Activated T-helper 17 cell treated with anti-CD3 and anti-CD28 coated beads, Interleukin-2, amount 50 U/mL, for 72 hours (primary cell): ENCODE data around the gene MRPS18A. TPM values are rescaled to one million over a fixed set of nuclear protein-coding genes. Genes with fewer than 3 reads are reported as not detected.

ENCODE experiments used
- ATAC-seq: fragments of 150-1000 bp; cut with Tn5 transposase; replicated peaks from 2 replicates; pipeline ENCODE4 v1.10.0; 2021; ENCODE audit warnings: mild to moderate bottlenecking, moderate library complexity
- H3K27ac Mint-ChIP-seq: one replicate; pipeline ENCODE4 v1.8.0; 2022; ENCODE audit warnings: mixed read lengths
- H3K27me3 Mint-ChIP-seq: one replicate; pipeline ENCODE4 v1.8.0; 2022; ENCODE audit warnings: mixed read lengths
- H3K36me3 Mint-ChIP-seq: one replicate; pipeline ENCODE4 v1.8.0; 2022; ENCODE audit warnings: low read depth, mild to moderate bottlenecking, mixed read lengths
- H3K4me1 Mint-ChIP-seq: one replicate; pipeline ENCODE4 v1.8.0; 2022; ENCODE audit warnings: mixed read lengths
- H3K4me3 Mint-ChIP-seq: one replicate; pipeline ENCODE4 v1.8.0; 2022; ENCODE audit warnings: mild to moderate bottlenecking, mixed read lengths
- H3K9me3 Mint-ChIP-seq: one replicate; pipeline ENCODE4 v1.8.0; 2022; ENCODE audit warnings: mixed read lengths
- total RNA-seq, 2 donors: library from RNA; stranded (reverse); gene quantifications; one replicate each; pipeline ENCODE4 v1.2.3, GENCODE V29; 2022

The MRPS18A gene
- total RNA-seq, 2 donors from 2014 or later, result 31.2 to 46.7 TPM

GRCh38 chr6:43695967-43696291 is 8.3 kb upstream of the MRPS18A start:
- no peak for ATAC-seq
- peaks cover 19% of the 10 kb centered on the region for H3K27me3 Mint-ChIP-seq
- no peak overlapping the region for H3K27ac Mint-ChIP-seq
- no peaks in the 10 kb centered on the region for H3K36me3 Mint-ChIP-seq
- H3K9me3 Mint-ChIP-seq, result no peaks in the 10 kb centered on the region
- H3K4me3 Mint-ChIP-seq, result no peak overlapping the region
- H3K4me1 Mint-ChIP-seq, result no peaks in the 10 kb centered on the region

DNA sequence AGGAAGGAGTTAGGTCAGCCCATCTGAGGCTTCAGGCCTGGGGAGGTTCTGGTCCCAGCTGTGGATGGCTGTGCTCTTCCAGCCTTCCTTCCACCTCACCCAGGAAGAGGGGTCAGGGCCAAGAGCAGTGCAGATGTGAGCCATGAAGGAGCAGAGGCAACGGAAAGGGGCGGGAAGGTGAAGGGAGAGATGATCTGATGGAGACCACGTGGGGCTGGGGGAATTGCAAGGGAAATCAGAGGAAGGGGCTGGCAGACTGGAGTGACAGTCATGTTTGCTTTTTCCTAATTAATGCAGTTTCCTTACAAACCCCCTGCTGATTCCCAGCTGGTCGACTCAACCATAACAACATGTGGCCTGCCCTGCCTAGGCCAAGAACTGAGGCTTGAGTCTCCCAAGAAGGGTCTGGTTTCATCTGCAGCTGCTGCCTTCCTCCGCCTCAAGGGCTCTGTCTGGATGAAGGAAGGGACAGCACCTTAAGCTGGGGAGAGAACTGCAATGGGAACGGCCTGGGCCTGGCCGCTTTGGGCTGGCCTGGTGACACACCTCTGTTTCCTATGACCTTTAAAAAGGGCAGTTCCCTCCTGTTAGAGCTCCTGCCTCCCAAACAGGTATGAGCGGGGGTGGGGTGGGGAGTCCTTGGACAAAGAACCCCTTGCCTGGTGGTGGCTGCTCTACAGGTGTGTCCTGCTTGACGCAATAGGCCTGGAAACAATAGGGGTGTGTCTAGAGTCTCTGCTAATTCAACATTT is 7.8 kb upstream of the MRPS18A start:
- no peak for ATAC-seq
- no peaks in the 10 kb centered on the region for H3K9me3 Mint-ChIP-seq
- no peaks in the 10 kb centered on the region for H3K36me3 Mint-ChIP-seq
- no peaks in the 10 kb centered on the region for H3K4me1 Mint-ChIP-seq
- no peak overlapping the region for H3K4me3 Mint-ChIP-seq
- peaks cover 19% of the 10 kb centered on the region for H3K27me3 Mint-ChIP-seq
- no peak overlapping the region for H3K27ac Mint-ChIP-seq

DNA sequence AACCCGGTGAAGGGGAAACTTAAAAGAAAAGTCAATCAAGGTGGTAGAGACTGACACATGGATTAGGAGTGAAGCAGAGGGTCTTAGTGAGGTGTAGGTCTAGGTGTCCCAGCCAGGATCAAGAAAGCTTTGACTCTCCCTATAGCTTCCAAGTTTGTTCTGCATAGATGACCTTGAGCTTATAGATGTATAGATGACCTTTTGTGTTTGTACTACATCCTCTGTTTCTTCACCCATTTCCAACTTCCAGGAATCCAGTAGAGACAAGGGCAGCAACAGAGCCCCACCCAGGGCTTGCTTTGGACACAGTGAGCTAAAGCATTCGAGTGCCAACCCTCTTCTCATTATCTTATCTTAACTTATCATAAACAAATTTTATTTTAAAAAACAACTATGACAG is 1.8 kb upstream of the MRPS18A start:
- Mint-ChIP-seq H3K27me3 (peaks cover under 1% of the 10 kb centered on the region), H3K4me3 (peak overlapping the region; percentile 94), H3K36me3 (peaks cover 25% of the 10 kb centered on the region), H3K27ac (no peak overlapping the region), H3K4me1 (peaks cover 22% of the 10 kb centered on the region), H3K9me3 (no peaks in the 10 kb centered on the region)
- no peak for ATAC-seq

DNA sequence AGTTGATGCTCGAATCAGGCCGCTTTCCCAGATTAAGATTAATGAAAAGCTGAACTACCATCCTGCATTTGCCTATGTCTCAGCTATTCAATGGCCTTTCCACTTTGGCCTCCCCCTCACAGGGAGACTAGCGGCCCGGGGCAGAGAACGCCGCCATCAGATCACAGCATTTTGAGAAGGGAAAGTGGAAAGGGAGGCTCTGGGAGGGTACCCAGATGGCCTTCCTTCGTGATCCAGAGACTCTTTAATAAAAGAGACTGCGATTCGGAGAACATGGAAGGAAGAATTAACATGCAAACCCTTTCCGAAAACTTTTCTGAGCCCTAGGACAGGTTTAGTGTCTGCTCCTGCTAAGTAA is 533 bp downstream of the MRPS18A start:
- peak; percentile 12 for ATAC-seq
- peak overlapping the region; percentile 94 for H3K4me3 Mint-ChIP-seq
- peaks cover 43% of the 10 kb centered on the region for H3K36me3 Mint-ChIP-seq
- peak overlapping the region; percentile 91 for H3K27ac Mint-ChIP-seq
- no peaks in the 10 kb centered on the region for H3K9me3 Mint-ChIP-seq
- H3K4me1 Mint-ChIP-seq, result peaks cover 36% of the 10 kb centered on the region
- no peaks in the 10 kb centered on the region for H3K27me3 Mint-ChIP-seq

- Mint-ChIP-seq H3K36me3 (peaks cover 75% of the 10 kb centered on the region), H3K4me1 (peaks cover 36% of the 10 kb centered on the region), H3K27me3 (no peaks in the 10 kb centered on the region), H3K9me3 (no peaks in the 10 kb centered on the region), H3K27ac (no peak overlapping the region), H3K4me3 (no peak overlapping the region)
- no peak for ATAC-seq
Measured at GRCh38 chr6:43683708-43684455, 3.7 kb downstream of the MRPS18A start.

- no peak for ATAC-seq
- Mint-ChIP-seq H3K4me3 (no peak overlapping the region), H3K9me3 (no peaks in the 10 kb centered on the region), H3K27ac (peak overlapping the region; percentile 57), H3K27me3 (no peaks in the 10 kb centered on the region), H3K4me1 (peaks cover 31% of the 10 kb centered on the region), H3K36me3 (peaks cover 85% of the 10 kb centered on the region)
Measured at GRCh38 chr6:43682724-43683429, 4.7 kb downstream of the MRPS18A start.

DNA sequence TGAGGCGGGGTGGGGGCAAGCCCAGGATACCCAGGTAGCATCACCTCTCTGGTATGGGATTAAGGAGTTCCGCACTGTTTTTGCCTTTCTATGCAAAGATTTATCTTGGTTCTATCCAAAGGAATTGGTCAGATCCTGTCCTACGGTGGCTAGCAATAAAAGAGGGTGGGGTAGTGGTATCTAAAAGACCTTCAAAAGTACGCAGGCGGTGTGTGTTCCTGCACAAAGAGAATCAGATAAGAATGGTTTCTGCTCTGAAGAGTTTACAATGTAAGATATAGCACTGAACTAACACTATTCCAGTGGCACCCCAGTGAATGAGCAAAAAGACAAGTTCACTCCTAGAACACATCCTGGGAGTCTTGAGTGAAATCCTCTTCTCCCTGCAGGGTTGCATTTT is 6.3 kb downstream of the MRPS18A start:
- H3K4me3 Mint-ChIP-seq, result no peak overlapping the region
- H3K27ac Mint-ChIP-seq, result no peak overlapping the region
- H3K9me3 Mint-ChIP-seq, result no peaks in the 10 kb centered on the region
- no peaks in the 10 kb centered on the region for H3K27me3 Mint-ChIP-seq
- peaks cover 25% of the 10 kb centered on the region for H3K4me1 Mint-ChIP-seq
- no peak for ATAC-seq
- H3K36me3 Mint-ChIP-seq, result peaks cover 81% of the 10 kb centered on the region

DNA sequence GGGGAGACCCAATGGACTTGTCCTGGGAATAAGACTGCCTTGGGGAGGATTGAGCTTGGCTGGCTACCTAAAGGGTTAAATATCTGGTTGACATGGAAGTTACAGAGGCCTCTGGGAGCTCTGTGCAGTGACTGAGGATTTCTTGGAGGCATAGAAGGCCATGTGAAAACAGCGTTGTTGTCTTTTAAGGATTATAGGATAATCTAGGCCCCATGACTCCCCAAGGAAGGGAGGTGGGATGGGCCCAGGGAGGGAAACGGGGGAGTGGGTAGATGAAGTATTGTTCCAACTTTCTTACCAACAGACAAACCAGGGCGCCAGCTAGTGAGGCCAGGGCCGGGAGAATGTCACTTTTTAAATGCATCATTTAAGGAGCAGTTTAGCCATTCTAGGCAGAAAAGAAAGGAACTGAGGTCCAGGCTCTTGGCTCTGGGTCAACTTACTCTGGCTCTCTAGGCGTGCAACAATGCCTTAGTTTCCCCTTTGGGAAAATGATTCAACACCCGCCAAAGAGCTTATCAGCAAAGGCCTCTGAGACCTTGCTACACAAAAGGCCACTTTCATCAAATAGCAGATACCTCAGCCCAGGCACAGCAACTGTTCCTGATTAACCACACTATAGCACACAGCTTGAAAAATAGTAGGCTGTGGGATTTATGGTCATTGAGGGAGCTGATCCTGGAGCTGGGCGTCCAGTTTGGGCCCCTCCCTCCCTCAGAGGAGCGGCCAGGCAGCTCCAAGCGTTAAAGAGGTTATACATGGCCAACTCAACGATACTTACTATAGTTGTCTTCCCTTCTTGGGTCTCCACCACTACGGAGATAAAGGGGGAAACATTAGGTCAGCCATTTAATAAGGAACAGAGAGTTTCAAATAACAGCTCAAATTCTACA is 7.0 kb downstream of the MRPS18A start:
- Mint-ChIP-seq H3K9me3 (no peaks in the 10 kb centered on the region), H3K27ac (no peak overlapping the region), H3K27me3 (no peaks in the 10 kb centered on the region), H3K4me3 (no peak overlapping the region), H3K36me3 (peaks cover 83% of the 10 kb centered on the region), H3K4me1 (peaks cover 20% of the 10 kb centered on the region)
- ATAC-seq, result no peak

- ATAC-seq, result no peak
- no peaks in the 10 kb centered on the region for H3K9me3 Mint-ChIP-seq
- H3K4me1 Mint-ChIP-seq, result peaks cover 13% of the 10 kb centered on the region
- H3K36me3 Mint-ChIP-seq, result peaks cover 92% of the 10 kb centered on the region
- H3K27ac Mint-ChIP-seq, result no peak overlapping the region
- H3K27me3 Mint-ChIP-seq, result no peaks in the 10 kb centered on the region
- H3K4me3 Mint-ChIP-seq, result no peak overlapping the region
Measured at GRCh38 chr6:43679057-43679456, 8.5 kb downstream of the MRPS18A start.

- no peak overlapping the region for H3K27ac Mint-ChIP-seq
- peaks cover 10% of the 10 kb centered on the region for H3K4me1 Mint-ChIP-seq
- ATAC-seq, result no peak
- H3K4me3 Mint-ChIP-seq, result no peak overlapping the region
- no peaks in the 10 kb centered on the region for H3K9me3 Mint-ChIP-seq
- no peaks in the 10 kb centered on the region for H3K27me3 Mint-ChIP-seq
- peaks cover 95% of the 10 kb centered on the region for H3K36me3 Mint-ChIP-seq
Measured at GRCh38 chr6:43678341-43678740, 9.2 kb downstream of the MRPS18A start.

DNA sequence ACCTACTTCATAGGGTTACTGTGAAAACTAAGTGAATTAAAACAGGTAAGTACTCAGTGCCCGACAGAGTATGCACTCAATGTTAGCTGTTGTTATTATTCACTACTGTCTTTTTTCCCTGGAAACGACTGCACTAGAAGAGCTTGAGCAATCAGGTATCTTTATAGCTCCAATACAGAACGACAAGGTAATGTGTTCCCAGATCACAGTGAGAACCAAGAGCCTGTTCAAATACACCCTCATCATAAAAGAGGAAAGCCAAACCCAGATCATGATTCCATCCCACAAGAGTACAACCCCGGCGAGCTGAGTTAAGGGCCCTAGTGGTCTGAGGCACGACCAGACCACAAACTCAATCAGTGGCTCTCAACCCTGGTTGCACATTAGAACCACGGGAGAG is 9.8 kb downstream of the MRPS18A start:
- no peaks in the 10 kb centered on the region for H3K9me3 Mint-ChIP-seq
- ATAC-seq, result no peak
- peaks cover 95% of the 10 kb centered on the region for H3K36me3 Mint-ChIP-seq
- no peak overlapping the region for H3K4me3 Mint-ChIP-seq
- H3K27ac Mint-ChIP-seq, result peak overlapping the region; percentile 31
- peaks cover 5% of the 10 kb centered on the region for H3K4me1 Mint-ChIP-seq
- H3K27me3 Mint-ChIP-seq, result no peaks in the 10 kb centered on the region

DNA sequence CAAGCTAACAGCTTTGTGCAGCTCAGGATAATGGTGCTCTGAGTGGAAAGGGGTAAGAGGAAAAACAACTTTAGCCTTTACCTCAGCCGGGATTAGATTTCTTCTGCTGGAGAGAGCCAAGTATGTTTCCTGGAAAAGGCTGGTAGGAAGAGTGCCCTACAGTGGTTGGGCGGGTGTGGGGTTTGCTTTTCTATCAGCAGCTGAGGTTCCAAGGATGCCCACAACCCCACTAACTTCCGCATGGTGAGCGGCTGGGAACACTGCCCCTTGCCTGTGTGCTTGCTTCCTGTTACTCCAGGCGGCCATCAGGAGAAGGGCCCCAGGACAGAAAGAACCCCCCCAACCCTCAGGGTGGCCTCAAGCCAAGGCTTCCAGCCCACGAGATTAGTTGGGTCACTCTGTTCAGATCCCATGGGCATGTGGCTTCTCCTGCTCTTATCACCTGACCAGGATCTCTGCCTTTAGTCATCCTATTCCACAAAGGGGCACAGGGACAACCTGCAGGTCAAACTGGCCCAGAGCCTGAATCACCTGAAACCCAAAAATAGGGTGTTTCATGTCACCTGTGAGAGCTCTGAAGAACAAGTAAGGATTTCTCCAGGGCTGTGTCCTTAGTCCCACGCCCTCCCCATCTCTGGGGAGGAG is 10.5 kb downstream of the MRPS18A start:
- no peak for ATAC-seq
- no peak overlapping the region for H3K27ac Mint-ChIP-seq
- no peaks in the 10 kb centered on the region for H3K9me3 Mint-ChIP-seq
- H3K4me1 Mint-ChIP-seq, result no peaks in the 10 kb centered on the region
- H3K27me3 Mint-ChIP-seq, result no peaks in the 10 kb centered on the region
- peaks cover 94% of the 10 kb centered on the region for H3K36me3 Mint-ChIP-seq
- no peak overlapping the region for H3K4me3 Mint-ChIP-seq

DNA sequence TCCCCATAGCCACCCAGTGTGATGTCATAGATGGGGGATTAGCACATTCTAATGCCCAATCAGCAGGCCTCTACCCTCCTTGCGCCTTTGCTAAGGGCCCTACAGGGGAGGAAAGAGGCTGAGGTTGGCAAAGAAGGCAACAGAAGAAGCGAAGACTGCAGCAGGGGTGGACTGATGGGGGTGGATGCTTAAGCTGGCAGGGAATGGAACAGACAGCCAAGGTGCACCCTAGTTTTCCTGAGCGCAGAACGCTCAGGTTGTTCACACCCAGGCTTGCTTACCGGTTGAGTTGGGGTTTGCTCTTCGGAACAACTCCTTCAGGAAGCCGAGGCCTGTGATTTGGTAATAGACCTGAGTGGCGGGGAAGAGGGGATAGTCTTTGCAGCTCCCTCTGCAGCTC is 12.7 kb downstream of the MRPS18A start:
- H3K4me3 Mint-ChIP-seq, result no peak overlapping the region
- H3K36me3 Mint-ChIP-seq, result peaks cover 94% of the 10 kb centered on the region
- H3K27ac Mint-ChIP-seq, result peak overlapping the region; percentile 54
- peaks cover 8% of the 10 kb centered on the region for H3K4me1 Mint-ChIP-seq
- H3K9me3 Mint-ChIP-seq, result no peaks in the 10 kb centered on the region
- no peaks in the 10 kb centered on the region for H3K27me3 Mint-ChIP-seq
- ATAC-seq, result no peak

DNA sequence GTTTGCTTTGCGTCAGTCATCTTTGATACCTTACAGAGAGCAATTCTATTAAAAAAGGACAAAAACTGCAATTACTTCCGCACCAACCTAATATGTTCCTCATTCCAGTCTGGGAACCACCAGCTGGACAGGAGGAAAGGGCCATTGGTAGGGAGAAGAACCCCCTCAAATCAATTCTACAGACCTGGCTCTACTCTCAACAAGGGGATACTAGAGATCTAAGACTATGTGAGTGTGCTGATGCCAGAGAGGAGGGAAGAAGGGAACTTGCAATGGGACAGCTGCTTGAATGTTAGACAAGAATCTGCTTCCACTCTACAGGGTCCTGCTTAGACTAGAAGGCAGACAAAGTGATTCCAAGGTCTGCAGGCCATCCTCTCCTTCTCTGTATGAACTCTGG is 13.3 kb downstream of the MRPS18A start:
- no peaks in the 10 kb centered on the region for H3K9me3 Mint-ChIP-seq
- H3K4me1 Mint-ChIP-seq, result peaks cover 8% of the 10 kb centered on the region
- no peak overlapping the region for H3K4me3 Mint-ChIP-seq
- no peak for ATAC-seq
- peaks cover 89% of the 10 kb centered on the region for H3K36me3 Mint-ChIP-seq
- no peak overlapping the region for H3K27ac Mint-ChIP-seq
- no peaks in the 10 kb centered on the region for H3K27me3 Mint-ChIP-seq
